H9 (cell line): Measurements from ENCODE around the gene TMEM87A. TPM values are rescaled to one million over a fixed set of nuclear protein-coding genes. Genes with fewer than 3 reads are reported as not detected.

ENCODE experiments used
- DNase-seq: peaks from one replicate; pipeline ENCODE4 v3.0.0-alpha.2; 2017
- H2AFZ ChIP-seq: one replicate; pipeline ENCODE4 v1.6.1; 2013; ENCODE audit warnings: mild to moderate bottlenecking, low read length, control low read depth, moderate library complexity
- H2AK5ac ChIP-seq: 2 replicates; pipeline ENCODE4 v1.6.1; 2013; ENCODE audit warnings: low read length, control low read depth, mixed read lengths; ENCODE audit not compliant: insufficient read length
- H2BK120ac ChIP-seq: one replicate; pipeline ENCODE4 v1.6.1; 2013; ENCODE audit warnings: low read depth, mild to moderate bottlenecking, low read length, control low read depth, inconsistent platforms; ENCODE audit not compliant: poor library complexity, severe bottlenecking
- H2BK12ac ChIP-seq: 2 replicates; pipeline ENCODE4 v1.6.1; 2013; ENCODE audit warnings: low read length, control low read depth, mixed read lengths, low read depth; ENCODE audit not compliant: insufficient read length
- H2BK15ac ChIP-seq: 2 replicates; pipeline ENCODE4 v1.6.1; 2013; ENCODE audit warnings: low read depth, low read length, control low read depth
- H2BK20ac ChIP-seq: one replicate; pipeline ENCODE4 v1.6.1; 2013; ENCODE audit warnings: low read depth, mild to moderate bottlenecking, low read length, control low read depth, inconsistent platforms; ENCODE audit not compliant: poor library complexity, severe bottlenecking
- H2BK5ac ChIP-seq: 2 replicates; pipeline ENCODE4 v1.6.1; 2013; ENCODE audit warnings: low read length, control low read depth, mixed read lengths; ENCODE audit not compliant: insufficient read length
- H3K14ac ChIP-seq: 2 replicates; pipeline ENCODE4 v1.6.1; 2013; ENCODE audit warnings: low read length, control low read depth; ENCODE audit not compliant: insufficient read depth
- H3K18ac ChIP-seq: 2 replicates; pipeline ENCODE4 v1.6.1; 2013; ENCODE audit warnings: low read depth, mild to moderate bottlenecking, mixed read lengths, low read length, control low read depth; ENCODE audit not compliant: insufficient read length
- H3K23ac ChIP-seq: 2 replicates; pipeline ENCODE4 v1.6.1; 2013; ENCODE audit warnings: low read length, control low read depth, mixed read lengths, low read depth; ENCODE audit not compliant: insufficient read length
- H3K23me2 ChIP-seq: 2 replicates; pipeline ENCODE4 v1.6.1; 2013; ENCODE audit warnings: low read depth, mild to moderate bottlenecking, mixed read lengths, low read length, control low read depth; ENCODE audit not compliant: insufficient read length, poor library complexity, severe bottlenecking
- H3K27ac ChIP-seq: 2 replicates; pipeline ENCODE4 v1.5.1; 2013; ENCODE audit warnings: low read length, control low read depth, mixed read lengths, low read depth; ENCODE audit not compliant: insufficient read length
- H3K27me3 ChIP-seq: 2 replicates; pipeline ENCODE4 v1.6.1; 2013; ENCODE audit warnings: low read length, control low read depth, inconsistent platforms; ENCODE audit not compliant: insufficient read depth
- H3K4ac ChIP-seq: 2 replicates; pipeline ENCODE4 v1.6.1; 2013; ENCODE audit warnings: low read depth, mild to moderate bottlenecking, control low read depth, inconsistent platforms, low read length, moderate library complexity
- H3K4me1 ChIP-seq: 2 replicates; pipeline ENCODE4 v1.6.1; 2013; ENCODE audit warnings: low read length, control low read depth, inconsistent platforms; ENCODE audit not compliant: insufficient read depth
- H3K4me2 ChIP-seq: 2 replicates; pipeline ENCODE4 v1.6.1; 2013; ENCODE audit warnings: low read length, control low read depth, mixed read lengths; ENCODE audit not compliant: insufficient read length, insufficient read depth
- H3K56ac ChIP-seq: 2 replicates; pipeline ENCODE4 v1.6.1; 2013; ENCODE audit warnings: low read depth, mild to moderate bottlenecking, mixed read lengths, low read length, control low read depth; ENCODE audit not compliant: insufficient read length
- H3K79me1 ChIP-seq: 2 replicates; pipeline ENCODE4 v1.6.1; 2013; ENCODE audit warnings: low read depth, mild to moderate bottlenecking, moderate library complexity, low read length, control low read depth, inconsistent platforms; ENCODE audit not compliant: insufficient read depth, poor library complexity, severe bottlenecking
- H3K79me2 ChIP-seq: 2 replicates; pipeline ENCODE4 v1.6.1; 2013; ENCODE audit warnings: low read length, control low read depth, inconsistent platforms; ENCODE audit not compliant: insufficient read depth
- H3K9ac ChIP-seq: 2 replicates; pipeline ENCODE4 v1.6.1; 2013; ENCODE audit warnings: low read length, control low read depth, mixed read lengths; ENCODE audit not compliant: insufficient read length; ENCODE audit errors: extremely low read depth
- H3K9me3 ChIP-seq: one replicate; pipeline ENCODE4 v1.6.1; 2013; ENCODE audit warnings: low read depth, low read length, inconsistent platforms; ENCODE audit not compliant: control insufficient read depth
- H3T11ph ChIP-seq: one replicate; pipeline ENCODE4 v1.6.1; 2013; ENCODE audit warnings: mild to moderate bottlenecking, low read length, control low read depth, inconsistent platforms
- H4K20me1 ChIP-seq: one replicate; pipeline ENCODE4 v1.6.1; 2013; ENCODE audit not compliant: control insufficient read depth, insufficient read length, insufficient read depth
- H4K5ac ChIP-seq: 2 replicates; pipeline ENCODE4 v1.6.1; 2013; ENCODE audit warnings: low read depth, mild to moderate bottlenecking, mixed read lengths, low read length, control low read depth; ENCODE audit not compliant: insufficient read length
- H4K8ac ChIP-seq: replicated peaks from 2 replicates; pipeline ENCODE4 v1.6.1; 2013; ENCODE audit warnings: low read length, control low read depth, mixed read lengths, low read depth; ENCODE audit not compliant: insufficient read length
- H4K91ac ChIP-seq: 2 replicates; pipeline ENCODE4 v1.6.1; 2013; ENCODE audit warnings: low read depth, mild to moderate bottlenecking, moderate library complexity, mixed read lengths, low read length, control low read depth; ENCODE audit not compliant: insufficient read length
- H3K27ac Mint-ChIP-seq, 3 experiments: 2 replicates in 2 of 3; 3 replicates in 1 of 3; pipeline ENCODE4 v1.8.0; 2020 to 2021; ENCODE audit warnings: mixed read lengths in 3 of 3, mild to moderate bottlenecking in 1 of 3, moderate library complexity in 1 of 3
- H3K27me3 Mint-ChIP-seq: 2 replicates; pipeline ENCODE4 v1.8.0; 2021; ENCODE audit warnings: low read depth, mild to moderate bottlenecking, moderate library complexity, mixed read lengths
- H3K36me3 Mint-ChIP-seq, 3 experiments: 2 replicates in 2 of 3; 3 replicates in 1 of 3; pipeline ENCODE4 v1.8.0; 2020 to 2021; ENCODE audit warnings: low read depth in 3 of 3, mixed read lengths in 3 of 3; ENCODE audit not compliant: insufficient read depth in 1 of 3
- H3K4me1 Mint-ChIP-seq, 2 experiments: 2 replicates each; pipeline ENCODE4 v1.8.0; 2020; ENCODE audit warnings: mixed read lengths in 2 of 2
- H3K4me3 Mint-ChIP-seq, 2 experiments: 2 replicates in 1 of 2; 3 replicates in 1 of 2; pipeline ENCODE4 v1.8.0; 2020 to 2021; ENCODE audit warnings: mild to moderate bottlenecking in 2 of 2, mixed read lengths in 2 of 2, moderate library complexity in 1 of 2
- H3K9me3 Mint-ChIP-seq, 2 experiments: 2 replicates in 1 of 2; 3 replicates in 1 of 2; pipeline ENCODE4 v1.8.0; 2020; ENCODE audit warnings: mild to moderate bottlenecking in 2 of 2, mixed read lengths in 2 of 2, moderate library complexity in 1 of 2
- CTCF ChIP-seq: fragments of 200-600 bp; sonication (generic); conservative IDR thresholded peaks from 3 replicates; pipeline ENCODE4 v1.8.0; 2021; ENCODE audit warnings: antibody characterized with exemption, mild to moderate bottlenecking
- WGBS: extraction: QIAGEN DNeasy Blood & Tissue Kit; methylation state at CpG from one replicate; pipeline ENCODE4 v1.1.7; 2013; ENCODE audit warnings: missing lambda C conversion rate, low lambda C conversion rate, mixed read lengths; ENCODE audit not compliant: insufficient read length; ENCODE audit errors: extremely low coverage; 5-methylcytosine and 5-hydroxymethylcytosine counted together
- total RNA-seq: library from RNA; stranded (reverse); gene quantifications from 2 replicates; pipeline ENCODE4 v1.2.1, GENCODE V29; 2021

Gene TMEM87A
- total RNA-seq, 1 experiment from 2014 or later = 46.7 TPM

GRCh38 chr15:42190370-42190769 lies 82.9 kb downstream of the TMEM87A start:
- Histone ChIP-seq H3K14ac (no peak overlapping the region), H3K4me2 (no peak overlapping the region), H3K79me1 (no peaks in the 10 kb centered on the region), H2BK20ac (no peak overlapping the region), H3K27me3 (no peaks in the 10 kb centered on the region), H3K56ac (no peak overlapping the region), H2BK12ac (no peak overlapping the region), H3K4me1 (no peaks in the 10 kb centered on the region), H4K91ac (no peak overlapping the region), H2AFZ (no peak overlapping the region), H3K23ac (no peak overlapping the region), H4K20me1 (no peaks in the 10 kb centered on the region), H4K5ac (no peak overlapping the region), H3K27ac (no peak overlapping the region), H2BK120ac (no peak overlapping the region), H3K9me3 (no peaks in the 10 kb centered on the region), H3K9ac (no peak overlapping the region), H2BK15ac (no peak overlapping the region), H3K18ac (no peak overlapping the region), H3T11ph (no peak overlapping the region), H3K4ac (no peak overlapping the region), H2BK5ac (no peak overlapping the region), H3K23me2 (no peaks in the 10 kb centered on the region), H3K79me2 (no peaks in the 10 kb centered on the region), H2AK5ac (no peak overlapping the region), H4K8ac (no peak overlapping the region)
- no peaks in the 10 kb centered on the region for H3K27me3 Mint-ChIP-seq
- H3K27ac Mint-ChIP-seq = no peak overlapping the region
- H3K36me3 Mint-ChIP-seq = peaks cover 13 to 53% (median 46%) of the 10 kb centered on the region in 3 experiments; a peak in 6 of 7 replicates
- no peaks in the 10 kb centered on the region for H3K4me1 Mint-ChIP-seq
- WGBS = no CpG with 5 or more reads among the region's 2 CpGs
- H3K4me3 Mint-ChIP-seq = no peak overlapping the region
- no peak for DNase-seq
- no peaks in the 10 kb centered on the region for H3K9me3 Mint-ChIP-seq
- TF ChIP-seq CTCF = no peak
